ENCODE data around the gene RARB.

- TF ChIP-seq, protein P1, sequence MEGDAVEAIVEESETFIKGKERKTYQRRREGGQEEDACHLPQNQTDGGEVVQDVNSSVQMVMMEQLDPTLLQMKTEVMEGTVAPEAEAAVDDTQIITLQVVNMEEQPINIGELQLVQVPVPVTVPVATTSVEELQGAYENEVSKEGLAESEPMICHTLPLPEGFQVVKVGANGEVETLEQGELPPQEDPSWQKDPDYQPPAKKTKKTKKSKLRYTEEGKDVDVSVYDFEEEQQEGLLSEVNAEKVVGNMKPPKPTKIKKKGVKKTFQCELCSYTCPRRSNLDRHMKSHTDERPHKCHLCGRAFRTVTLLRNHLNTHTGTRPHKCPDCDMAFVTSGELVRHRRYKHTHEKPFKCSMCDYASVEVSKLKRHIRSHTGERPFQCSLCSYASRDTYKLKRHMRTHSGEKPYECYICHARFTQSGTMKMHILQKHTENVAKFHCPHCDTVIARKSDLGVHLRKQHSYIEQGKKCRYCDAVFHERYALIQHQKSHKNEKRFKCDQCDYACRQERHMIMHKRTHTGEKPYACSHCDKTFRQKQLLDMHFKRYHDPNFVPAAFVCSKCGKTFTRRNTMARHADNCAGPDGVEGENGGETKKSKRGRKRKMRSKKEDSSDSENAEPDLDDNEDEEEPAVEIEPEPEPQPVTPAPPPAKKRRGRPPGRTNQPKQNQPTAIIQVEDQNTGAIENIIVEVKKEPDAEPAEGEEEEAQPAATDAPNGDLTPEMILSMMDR (IDR thresholded peaks at IDR 0.05), result no peak
- TF ChIP-seq POLR2A (IDR thresholded peaks at IDR 0.05), result no peak
Observed at GRCh38 chr3:25465266-25465860, 37.3 kb downstream of the RARB start.
